ENCODE data around the gene PCSK5. TPM values are rescaled to one million over a fixed set of nuclear protein-coding genes. Genes with fewer than 3 reads are reported as not detected.

PCSK5 gene
- total and polyA plus RNA-seq, 2 of the 8 experiments (the other 6 are each of a cell fraction or from before 2014, with no cell fraction given) = 5.5 to 10.7 TPM

GRCh38 chr9:76231001-76231400 is 340.5 kb downstream of the PCSK5 start:
- H2BK5ac ChIP-seq (ENCODE audit: low read depth, low read length) = no peak overlapping the region
- no peak overlapping the region for H2BK120ac ChIP-seq (replicated peaks; ENCODE audit: low read depth, low read length)
- no peak overlapping the region for H3K18ac ChIP-seq (ENCODE audit: extremely low read depth, low read length)
- no peaks in the 10 kb centered on the region for H3K79me2 ChIP-seq (ENCODE audit: control insufficient read depth in 1 of 2, insufficient read depth in 2 of 2, low read length in 2 of 2)
- no peak overlapping the region for H2AFZ ChIP-seq (ENCODE audit: low read length)
- no peaks in the 10 kb centered on the region for H3K79me1 ChIP-seq (ENCODE audit: low read depth, low read length)
- ChIA-PET CTCF (ENCODE audit: partially characterized antibody) (interaction anchor here (0.8 to 1.8 kb wide), 2 partner anchors 10 to 12 kb away, joined by 3 to 6 read pairs; no protein-coding TSS in a partner anchor), POLR2A (ENCODE audit: partially characterized antibody) (no interaction called here)
- H3K27me3 ChIP-seq (replicated peaks in 1 of 4; ENCODE audit: control insufficient read depth in 3 of 4, extremely low read depth in 1 of 4, insufficient read depth in 3 of 4, low read length in 3 of 4) = no peaks in the 10 kb centered on the region
- H4K20me1 ChIP-seq (replicated peaks in 1 of 2; ENCODE audit: control insufficient read depth in 1 of 2, insufficient read depth in 2 of 2, low read length in 2 of 2) = no peaks in the 10 kb centered on the region
- no peaks in the 10 kb centered on the region for H3K23me2 ChIP-seq (ENCODE audit: low read depth, low read length)
- no peaks in the 10 kb centered on the region for H3K9me3 ChIP-seq (ENCODE audit: insufficient read depth in 2 of 2, low read depth in 1 of 2, low read length in 1 of 2)
- WGBS, 2 experiments (ENCODE audit: extremely low coverage in 1 of 2, insufficient coverage in 1 of 2, insufficient read length in 1 of 2, insufficient replicate concordance in 2 of 2, low coverage in 1 of 2, low lambda C conversion rate in 2 of 2, missing lambda C conversion rate in 1 of 2) = 93% methylated on average over 5 of the region's 5 CpGs; no CpG with 5 or more reads in 1 of the 2 experiments
- no peak overlapping the region for H2BK12ac ChIP-seq (ENCODE audit: low read depth, low read length)
- H4K8ac ChIP-seq (ENCODE audit: extremely low read depth, insufficient read depth, low read length) = no peak overlapping the region
- no peak overlapping the region for H3K4ac ChIP-seq (replicated peaks; ENCODE audit: insufficient read length, low read depth, low read length)
- no peak overlapping the region for H3K56ac ChIP-seq (replicated peaks; ENCODE audit: insufficient read length, low read depth, low read length)
- no peak for DNase-seq (ENCODE audit: low read depth in 1 of 2, low spot score in 2 of 2)
- no peak overlapping the region for H2AK5ac ChIP-seq (ENCODE audit: low read depth, low read length)
- H3K27ac ChIP-seq (ENCODE audit: low read depth, low read length) = no peak overlapping the region
- no peak for FAIRE-seq
- H2BK20ac ChIP-seq (ENCODE audit: low read length) = no peak overlapping the region
- no peak overlapping the region for H3K4me2 ChIP-seq (ENCODE audit: insufficient read depth in 1 of 2, low read depth in 2 of 2, low read length in 2 of 2)
- no peak overlapping the region for H4K91ac ChIP-seq (replicated peaks; ENCODE audit: insufficient read length, low read length)
- no peak overlapping the region for H3K23ac ChIP-seq (ENCODE audit: insufficient read length)
- H4K5ac ChIP-seq (ENCODE audit: insufficient read length, low read depth, low read length) = no peak overlapping the region
- no peak overlapping the region for H3K4me3 ChIP-seq (ENCODE audit: extremely low read depth in 1 of 4, insufficient read depth in 2 of 4, low read depth in 3 of 4, low read length in 4 of 4)
- no peak overlapping the region for H3K9ac ChIP-seq (replicated peaks in 1 of 4; ENCODE audit: extremely low read depth in 1 of 4, low read depth in 3 of 4, low read length in 3 of 4)
- no peak overlapping the region for H2BK15ac ChIP-seq (ENCODE audit: low read length)
- no peak overlapping the region for H3K14ac ChIP-seq (ENCODE audit: insufficient read length)
- H3K36me3 ChIP-seq (ENCODE audit: control insufficient read depth in 2 of 4, insufficient read depth in 4 of 4, low read length in 3 of 4) = no peaks in the 10 kb centered on the region
- H3K4me1 ChIP-seq (replicated peaks in 1 of 4; ENCODE audit: control insufficient read depth in 3 of 4, insufficient read depth in 4 of 4, low read length in 3 of 4) = peaks cover 0 to 3% (median 0%) of the 10 kb centered on the region in 4 experiments; a peak in 1 of 7 replicates
- TF ChIP-seq CTBP2 (IDR thresholded peaks at IDR 0.05; ENCODE audit: borderline replicate concordance, insufficient read depth, insufficient read length, low read length) (no peak), BRCA1 (IDR thresholded peaks at IDR 0.05; ENCODE audit: low read depth, low read length) (no peak), RXRA (IDR thresholded peaks at IDR 0.05; ENCODE audit: insufficient read depth, low read depth, low read length) (no peak), CTCF (IDR thresholded peaks at IDR 0.05; ENCODE audit: control extremely low read depth in 1 of 3, insufficient read depth in 1 of 3, low read depth in 1 of 3, low read length in 3 of 3) (no peak), MAFK (IDR thresholded peaks at IDR 0.05; ENCODE audit: low read depth, low read length) (no peak), BACH1 (IDR thresholded peaks at IDR 0.05; ENCODE audit: low read length) (no peak), RFX5 (IDR thresholded peaks at IDR 0.05; ENCODE audit: borderline replicate concordance, low read depth, low read length) (no peak), POLR2A (IDR thresholded peaks at IDR 0.05; ENCODE audit: control extremely low read depth in 1 of 2, low read depth in 2 of 2, low read length in 2 of 2) (no peak), PHF8 (conservative IDR thresholded peaks at IDR 0.05; ENCODE audit: low read depth, low read length) (no peak), CBX8 (IDR thresholded peaks at IDR 0.05; ENCODE audit: borderline replicate concordance, low read depth, low read length) (no peak), GABPA (IDR thresholded peaks at IDR 0.05; ENCODE audit: borderline replicate concordance, insufficient read depth, low read length) (no peak), SAP30 (IDR thresholded peaks at IDR 0.05; ENCODE audit: insufficient read depth, insufficient replicate concordance, low read length) (no peak)
